Body of pancreas (tissue), 4 donors: ENCODE results near the gene PNRC2.

Source experiments
- CTCF ChIP-seq, 7 experiments: fragments of 450-650 bp in 4 of 7; fragments of 200-600 bp in 3 of 7; sonication (generic) in 3 of 7; IDR thresholded peaks; one replicate each; pipeline ENCODE4 v1.5.1; 2016 to 2019; ENCODE audit warnings: antibody characterized with exemption in 7 of 7
- POLR2A ChIP-seq, 3 donors: fragments of 450-650 bp; IDR thresholded peaks; one replicate each; pipeline ENCODE4 v1.6.1; 2016; ENCODE audit warnings: antibody characterized with exemption in 3 of 3, mild to moderate bottlenecking in 2 of 3

- no peak for TF ChIP-seq CTCF (IDR thresholded peaks at IDR 0.05)
- no peak for TF ChIP-seq POLR2A (IDR thresholded peaks at IDR 0.05)
Measured at GRCh38 chr1:24002695-24003094, 43.1 kb downstream of the PNRC2 start.
